Measurements from ENCODE around the gene LRRC7. TPM values are rescaled to one million over a fixed set of nuclear protein-coding genes. Genes with fewer than 3 reads are reported as not detected.

LRRC7 gene
- total and polyA plus RNA-seq, 2 of the 8 experiments (the other 6 are each of a cell fraction or from before 2014, with no cell fraction given), result 0.03 to 0.17 TPM

DNA sequence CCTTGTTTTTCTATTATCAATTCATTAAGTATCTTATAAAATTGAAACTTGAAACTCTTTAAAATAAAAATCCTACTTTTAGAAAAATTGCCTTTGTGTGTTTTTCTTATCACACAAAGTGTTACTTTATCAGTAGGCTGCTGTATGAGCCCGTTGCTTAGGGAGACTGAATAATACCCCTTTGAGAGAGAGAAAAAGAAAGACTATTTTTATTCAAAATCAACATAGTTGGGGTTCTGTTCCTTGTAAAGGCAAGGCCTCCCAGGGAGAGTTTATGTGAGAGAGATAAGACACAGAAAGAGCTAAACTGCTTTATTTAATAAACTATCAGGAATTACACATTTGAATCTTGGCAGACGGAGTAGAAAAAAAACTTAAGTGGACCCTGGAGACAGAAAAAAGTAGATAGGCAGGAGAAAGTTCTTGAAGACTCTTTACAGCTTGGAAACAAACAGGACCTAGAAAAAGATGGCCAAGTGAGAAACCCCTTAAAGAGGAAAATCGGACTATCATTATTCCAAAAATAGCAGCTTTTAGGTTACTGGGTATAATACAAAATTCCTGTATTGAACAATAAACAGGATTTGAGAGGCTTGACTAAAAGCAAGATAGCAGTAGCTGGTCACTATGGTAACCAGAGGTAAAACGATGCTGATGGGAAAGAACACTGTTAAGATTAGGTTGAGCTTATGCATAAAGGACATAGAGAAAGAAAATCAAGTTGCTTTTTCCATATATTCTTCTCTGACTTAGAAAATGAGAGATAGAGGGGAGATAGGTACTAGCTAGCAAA is 170.9 kb downstream of the LRRC7 start (continued):
- TF ChIP-seq BRCA1 (IDR thresholded peaks at IDR 0.05; ENCODE audit: low read depth, low read length), result no peak
- no peak for TF ChIP-seq SAP30 (IDR thresholded peaks at IDR 0.05; ENCODE audit: insufficient read depth, insufficient replicate concordance, low read length)
- TF ChIP-seq CBX8 (IDR thresholded peaks at IDR 0.05; ENCODE audit: borderline replicate concordance, low read depth, low read length), result no peak
- no peak for TF ChIP-seq TAF1 (IDR thresholded peaks at IDR 0.05; ENCODE audit: low read depth, low read length)
